HL-60 (cell line): ENCODE measurements around the gene GMDS.

Source experiments
- DNase-seq, 2 experiments: peaks; one replicate each; pipeline ENCODE4 v3.0.0-alpha.2; 2010 to 2020; ENCODE audit warnings: low read depth in 1 of 2, low spot score in 1 of 2
- H3K27ac ChIP-seq: fragments of 250-450 bp; sonication (Bioruptor Pico); replicated peaks from 2 replicates; pipeline ENCODE4 v1.5.1; 2020; ENCODE audit warnings: mild to moderate bottlenecking, moderate library complexity
- H3K27me3 ChIP-seq: fragments of 250-450 bp; sonication (Bioruptor Pico); 2 replicates; pipeline ENCODE4 v1.5.1; 2021; ENCODE audit warnings: mild to moderate bottlenecking, moderate library complexity; ENCODE audit not compliant: insufficient read depth, poor library complexity, severe bottlenecking
- H3K4me3 ChIP-seq: replicated peaks from 2 replicates; pipeline ENCODE4 v1.5.1; 2011; ENCODE audit warnings: mild to moderate bottlenecking, control low read depth, low read length; ENCODE audit not compliant: insufficient read depth
- CTCF ChIP-seq: IDR thresholded peaks from one replicate; pipeline ENCODE4 v1.5.1; 2011; ENCODE audit warnings: low read length, control low read depth, inconsistent platforms; ENCODE audit not compliant: insufficient read depth
- GABPA ChIP-seq: IDR thresholded peaks from 2 replicates; pipeline ENCODE4 v1.6.1; 2012; ENCODE audit warnings: low read depth
- POLR2AphosphoS5 ChIP-seq: IDR thresholded peaks from 2 replicates; pipeline ENCODE4 v1.6.1; 2012; ENCODE audit warnings: low read depth
- REST ChIP-seq: IDR thresholded peaks from 2 replicates; pipeline ENCODE4 v1.6.1; 2012; ENCODE audit warnings: low read depth; ENCODE audit not compliant: insufficient replicate concordance
- SPI1 ChIP-seq: IDR thresholded peaks from 2 replicates; pipeline ENCODE4 v1.6.1; 2012; ENCODE audit warnings: low read depth, mild to moderate bottlenecking, borderline replicate concordance

Gene GMDS

GRCh38 chr6:1636971-1637871, 608.2 kb downstream of the GMDS start:
- H3K4me3 ChIP-seq = no peak overlapping the region
- no peaks in the 10 kb centered on the region for H3K27me3 ChIP-seq
- TF ChIP-seq SPI1 = no peak
- no peak for TF ChIP-seq REST
- H3K27ac ChIP-seq = no peak overlapping the region
- DNase-seq = no peak

DNA sequence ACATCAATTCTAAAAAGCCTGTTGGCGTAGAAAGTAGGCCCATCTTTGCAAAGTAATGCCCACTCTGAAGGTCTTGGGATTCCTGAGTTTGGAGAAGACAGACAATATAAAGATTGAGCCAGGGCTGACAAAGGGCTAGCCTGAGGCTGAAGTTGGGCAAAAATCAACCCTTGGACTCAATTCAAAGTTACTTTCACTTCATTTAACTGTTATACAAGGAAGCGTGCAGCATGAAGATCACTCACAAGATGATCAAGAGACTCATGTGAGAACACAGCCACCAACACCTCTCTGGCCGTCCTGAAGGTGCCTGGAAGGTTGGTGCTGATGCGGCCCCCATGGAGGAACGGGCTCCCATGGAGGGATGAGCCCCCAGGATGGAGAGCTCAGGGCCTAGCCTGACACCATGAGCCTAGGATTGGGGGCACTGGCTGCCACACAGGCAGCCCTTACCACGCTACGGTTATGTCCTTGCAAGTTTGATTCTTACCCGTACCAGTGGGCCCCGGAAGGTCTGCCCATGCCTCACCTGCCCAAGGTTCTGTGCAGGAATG, 609.1 kb downstream of the GMDS start:
- no peak for TF ChIP-seq CTCF
- TF ChIP-seq GABPA = no peak
- no peak for TF ChIP-seq POLR2AphosphoS5
- DNase-seq = no peak
- Histone ChIP-seq H3K27ac (no peak overlapping the region), H3K4me3 (no peak overlapping the region), H3K27me3 (no peaks in the 10 kb centered on the region)

- Histone ChIP-seq H3K27me3 (no peaks in the 10 kb centered on the region), H3K4me3 (no peak overlapping the region), H3K27ac (no peak overlapping the region)
- TF ChIP-seq REST (no peak), CTCF (no peak), GABPA (no peak), SPI1 (no peak), POLR2AphosphoS5 (no peak)
- DNase-seq = no peak
Measured at GRCh38 chr6:1635305-1636010, 609.9 kb downstream of the GMDS start.

- Histone ChIP-seq H3K27me3 (no peaks in the 10 kb centered on the region), H3K4me3 (no peak overlapping the region), H3K27ac (no peak overlapping the region)
- TF ChIP-seq SPI1 (no peak), REST (no peak), GABPA (no peak), POLR2AphosphoS5 (no peak), CTCF (no peak)
- no peak for DNase-seq
Measured at GRCh38 chr6:1634081-1634480, 611.3 kb downstream of the GMDS start.
